Measurements from ENCODE around the gene IZUMO1. TPM values are rescaled to one million over a fixed set of nuclear protein-coding genes. Genes with fewer than 3 reads are reported as not detected.
"Not testable (repeated sequence)": the region's sequence is repeated elsewhere in the genome, so short reads cannot be mapped to it uniquely, and the experiment has no call there.

The IZUMO1 gene
- total RNA-seq, 1 experiment from 2014 or later, result not detected

DNA sequence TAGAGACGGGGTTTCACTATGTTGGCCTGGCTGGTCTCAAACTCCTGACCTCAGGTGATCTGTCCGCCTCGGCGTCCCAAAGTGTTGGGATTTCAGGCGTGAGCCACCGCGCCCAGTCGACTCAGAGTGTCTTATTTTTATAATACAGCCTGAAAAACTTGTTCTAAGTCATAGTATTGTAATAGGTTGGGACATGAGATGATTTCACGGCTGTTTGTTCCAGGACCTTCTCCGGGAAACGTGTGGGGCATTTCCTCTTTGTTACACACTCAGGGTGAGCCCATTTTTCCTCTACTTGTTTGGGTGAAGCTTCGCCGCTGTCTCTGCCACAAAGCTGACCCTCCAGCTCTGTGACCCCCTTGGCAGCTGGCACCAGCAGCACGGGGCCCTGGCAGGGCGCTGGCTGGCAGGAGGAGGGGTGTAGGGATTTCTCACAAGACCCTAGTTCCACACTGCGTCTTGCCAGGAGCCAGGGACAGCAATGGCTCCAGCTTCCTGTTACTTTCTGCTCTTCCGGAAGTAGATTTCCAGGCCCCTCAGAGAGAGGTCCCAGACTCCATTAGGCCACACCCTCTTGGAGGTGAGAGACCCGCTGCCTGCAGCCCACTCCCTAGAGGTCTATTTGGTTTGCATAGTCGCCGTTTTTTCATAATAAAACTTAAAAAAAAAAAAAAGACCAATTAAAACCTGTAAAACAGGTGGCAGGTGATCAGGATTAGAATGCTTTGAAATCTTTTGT, 24.2 kb upstream of the IZUMO1 start:
- POLR2A ChIA-PET (ENCODE audit: low non-redundant PET), result no interaction called here
- intact Hi-C loops (cut with micrococcal nuclease; ENCODE audit: unreplicated experiment), result no loop called here

DNA sequence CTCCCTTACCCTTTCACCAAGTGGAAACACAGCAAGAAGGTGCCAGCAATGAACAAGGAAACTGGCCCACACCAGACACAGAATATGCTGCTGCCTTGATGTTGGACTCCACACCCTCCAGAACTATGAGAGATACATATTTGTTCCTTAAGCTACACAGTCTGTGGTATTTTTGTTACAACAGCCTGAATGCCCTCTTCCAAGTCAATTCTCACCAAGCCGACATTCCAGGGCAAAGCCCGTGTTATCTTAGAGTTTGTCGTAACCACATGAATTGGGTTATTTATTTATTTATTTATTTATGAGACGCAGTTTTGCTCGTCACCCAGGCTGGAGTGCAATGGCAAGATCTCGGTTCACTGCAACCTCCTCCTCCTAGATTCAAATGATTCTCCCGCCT, 23.6 kb upstream of the IZUMO1 start:
- no peak for TF ChIP-seq EZH2 (IDR thresholded peaks at IDR 0.05; ENCODE audit: borderline replicate concordance, low read depth, low read length, poor library complexity, severe bottlenecking)
- TF ChIP-seq, protein P1, sequence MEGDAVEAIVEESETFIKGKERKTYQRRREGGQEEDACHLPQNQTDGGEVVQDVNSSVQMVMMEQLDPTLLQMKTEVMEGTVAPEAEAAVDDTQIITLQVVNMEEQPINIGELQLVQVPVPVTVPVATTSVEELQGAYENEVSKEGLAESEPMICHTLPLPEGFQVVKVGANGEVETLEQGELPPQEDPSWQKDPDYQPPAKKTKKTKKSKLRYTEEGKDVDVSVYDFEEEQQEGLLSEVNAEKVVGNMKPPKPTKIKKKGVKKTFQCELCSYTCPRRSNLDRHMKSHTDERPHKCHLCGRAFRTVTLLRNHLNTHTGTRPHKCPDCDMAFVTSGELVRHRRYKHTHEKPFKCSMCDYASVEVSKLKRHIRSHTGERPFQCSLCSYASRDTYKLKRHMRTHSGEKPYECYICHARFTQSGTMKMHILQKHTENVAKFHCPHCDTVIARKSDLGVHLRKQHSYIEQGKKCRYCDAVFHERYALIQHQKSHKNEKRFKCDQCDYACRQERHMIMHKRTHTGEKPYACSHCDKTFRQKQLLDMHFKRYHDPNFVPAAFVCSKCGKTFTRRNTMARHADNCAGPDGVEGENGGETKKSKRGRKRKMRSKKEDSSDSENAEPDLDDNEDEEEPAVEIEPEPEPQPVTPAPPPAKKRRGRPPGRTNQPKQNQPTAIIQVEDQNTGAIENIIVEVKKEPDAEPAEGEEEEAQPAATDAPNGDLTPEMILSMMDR (conservative IDR thresholded peaks at IDR 0.05; ENCODE audit: low read depth, low read length), result no peak
- H3K27ac ChIP-seq (ENCODE audit: low read depth, low read length, poor library complexity, severe bottlenecking), result no peak overlapping the region
- no peaks in the 10 kb centered on the region for H3K9me3 ChIP-seq (ENCODE audit: low read depth, low read length, poor library complexity, severe bottlenecking)
- POLR2A ChIA-PET (ENCODE audit: low non-redundant PET), result no interaction called here
- CTCF ChIA-PET, result no interaction called here
- H3K36me3 ChIP-seq (ENCODE audit: insufficient read depth, low read length, poor library complexity, severe bottlenecking), result no peaks in the 10 kb centered on the region
- no TSS peak for BruUV-seq (replicated peaks)
- H3K27me3 ChIP-seq (replicated peaks; ENCODE audit: insufficient read depth, low read depth, low read length, poor library complexity), result no peaks in the 10 kb centered on the region
- no peak for DNase-seq (ENCODE audit: low spot score)
- no peaks in the 10 kb centered on the region for H3K4me1 ChIP-seq (ENCODE audit: insufficient read depth, low read length, poor library complexity, severe bottlenecking)
- intact Hi-C loops (cut with micrococcal nuclease; ENCODE audit: unreplicated experiment), result no loop called here
- no peak overlapping the region for H3K4me3 ChIP-seq (ENCODE audit: low read depth, low read length, poor library complexity, severe bottlenecking)

More for the DNA sequence above, 24.2 kb upstream of the IZUMO1 start:
- no peaks in the 10 kb centered on the region for H3K27me3 ChIP-seq (replicated peaks; ENCODE audit: insufficient read depth, low read depth, low read length, poor library complexity)
- no TSS peak for BruUV-seq (replicated peaks)
- H3K9me3 ChIP-seq (ENCODE audit: low read depth, low read length, poor library complexity, severe bottlenecking), result no peaks in the 10 kb centered on the region
- no peak overlapping the region for H3K27ac ChIP-seq (ENCODE audit: low read depth, low read length, poor library complexity, severe bottlenecking)
- no peak overlapping the region for H3K4me3 ChIP-seq (ENCODE audit: low read depth, low read length, poor library complexity, severe bottlenecking)
- CTCF ChIA-PET, result no interaction called here
- no peaks in the 10 kb centered on the region for H3K4me1 ChIP-seq (ENCODE audit: insufficient read depth, low read length, poor library complexity, severe bottlenecking)
- no peak for TF ChIP-seq EZH2 (IDR thresholded peaks at IDR 0.05; ENCODE audit: borderline replicate concordance, low read depth, low read length, poor library complexity, severe bottlenecking)
- DNase-seq (ENCODE audit: low spot score), result no peak
- H3K36me3 ChIP-seq (ENCODE audit: insufficient read depth, low read length, poor library complexity, severe bottlenecking), result no peaks in the 10 kb centered on the region

DNA sequence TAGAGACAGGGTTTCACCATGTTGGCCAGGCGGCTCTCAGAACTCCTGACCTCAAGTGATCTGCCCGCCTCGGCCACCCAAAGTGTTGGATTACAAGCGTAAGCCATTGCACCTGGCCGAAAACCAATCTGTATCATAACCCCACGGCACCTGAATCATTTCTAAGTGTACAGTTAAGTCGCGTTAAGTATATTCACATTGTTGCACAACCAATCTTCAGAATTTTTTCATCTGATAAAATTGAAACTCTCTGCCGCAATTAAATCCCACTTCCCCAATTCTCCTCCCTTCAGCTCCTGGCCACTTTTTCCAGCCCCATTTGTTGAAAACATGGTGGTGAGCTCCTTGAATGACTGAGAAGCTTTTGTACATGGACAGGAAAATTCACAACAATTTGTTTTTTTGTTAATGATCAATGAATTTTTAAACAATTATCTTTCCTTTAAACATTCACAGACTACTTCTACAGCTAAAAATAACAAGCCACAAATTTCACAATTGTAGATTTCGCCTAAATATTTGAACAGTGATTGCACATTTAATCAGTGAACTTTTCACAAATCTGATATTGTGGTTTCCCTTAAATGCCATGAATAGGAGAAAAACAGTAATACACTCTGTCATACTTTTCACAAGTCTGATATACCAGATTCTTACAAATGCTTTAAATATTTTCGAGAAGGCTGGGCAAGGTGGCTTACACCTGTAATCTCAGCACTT, 22.4 kb upstream of the IZUMO1 start:
- ChIA-PET POLR2A (ENCODE audit: low non-redundant PET) (no interaction called here), CTCF (no interaction called here)
- Histone ChIP-seq H3K4me3 (ENCODE audit: low read depth, low read length, poor library complexity, severe bottlenecking) (no peak overlapping the region), H3K27me3 (replicated peaks; ENCODE audit: insufficient read depth, low read depth, low read length, poor library complexity) (no peaks in the 10 kb centered on the region), H3K4me1 (ENCODE audit: insufficient read depth, low read length, poor library complexity, severe bottlenecking) (no peaks in the 10 kb centered on the region), H3K36me3 (ENCODE audit: insufficient read depth, low read length, poor library complexity, severe bottlenecking) (no peaks in the 10 kb centered on the region), H3K9me3 (ENCODE audit: low read depth, low read length, poor library complexity, severe bottlenecking) (no peaks in the 10 kb centered on the region), H3K27ac (ENCODE audit: low read depth, low read length, poor library complexity, severe bottlenecking) (no peak overlapping the region)
- intact Hi-C loops (cut with micrococcal nuclease; ENCODE audit: unreplicated experiment), result no loop called here
- no TSS peak for BruUV-seq (replicated peaks)
- TF ChIP-seq, protein P1 (conservative IDR thresholded peaks at IDR 0.05; ENCODE audit: low read depth, low read length), result no peak
- TF ChIP-seq EZH2 (IDR thresholded peaks at IDR 0.05; ENCODE audit: borderline replicate concordance, low read depth, low read length, poor library complexity, severe bottlenecking), result no peak
- no peak for DNase-seq (ENCODE audit: low spot score)

DNA sequence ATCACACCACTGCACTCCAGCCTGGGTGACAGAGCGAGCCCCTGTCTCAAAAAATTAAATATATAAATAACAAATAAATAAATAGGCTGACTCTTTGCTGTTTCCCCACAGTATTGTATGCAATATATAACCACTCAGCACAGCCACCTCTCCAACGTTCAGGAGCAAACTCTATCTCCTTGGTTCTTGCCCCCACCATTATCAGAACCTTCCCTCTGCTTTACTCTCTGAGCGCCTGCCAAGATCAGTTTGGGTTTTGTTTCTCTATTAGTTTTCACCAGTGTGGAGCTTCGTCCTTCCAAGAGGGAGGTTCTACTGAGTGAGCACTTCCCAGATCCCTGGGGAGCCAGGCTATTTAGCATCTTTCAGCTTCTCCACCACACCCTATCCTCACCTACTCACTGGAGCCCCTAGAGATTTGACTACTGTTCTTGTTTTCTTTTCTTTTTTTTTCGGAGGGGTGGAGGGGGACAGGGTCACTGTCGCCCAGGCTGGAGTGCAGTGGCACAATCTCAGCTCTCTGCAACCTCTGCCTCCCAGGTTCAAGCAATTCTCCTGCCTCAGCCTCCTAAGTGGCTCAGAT, 21.6 kb upstream of the IZUMO1 start:
- BruUV-seq (replicated peaks), result not testable (repeated sequence)

DNA sequence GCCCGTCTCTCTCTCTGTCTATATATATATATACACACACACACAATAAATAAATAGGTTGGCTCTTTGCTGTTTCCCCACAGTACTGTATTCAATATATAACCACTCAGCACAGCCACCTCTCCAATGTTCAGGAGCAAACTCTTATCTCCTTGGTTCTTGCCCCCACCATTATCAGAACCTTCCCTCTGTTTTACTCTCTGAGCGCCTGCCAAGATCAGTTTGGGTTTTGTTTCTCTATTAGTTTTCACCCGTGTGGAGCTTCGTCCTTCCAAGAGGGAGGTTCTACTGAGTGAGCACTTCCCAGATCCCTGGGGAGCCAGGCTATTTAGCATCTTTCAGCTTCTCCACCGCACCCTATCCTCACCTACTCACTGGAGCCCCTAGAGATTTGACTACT, 19.1 kb upstream of the IZUMO1 start:
- H3K36me3 ChIP-seq (ENCODE audit: insufficient read depth, low read length, poor library complexity, severe bottlenecking); H3K4me3 ChIP-seq (ENCODE audit: low read depth, low read length, poor library complexity, severe bottlenecking); H3K9me3 ChIP-seq (ENCODE audit: low read depth, low read length, poor library complexity, severe bottlenecking); BruUV-seq (replicated peaks); POLR2A ChIA-PET (ENCODE audit: low non-redundant PET); H3K4me1 ChIP-seq (ENCODE audit: insufficient read depth, low read length, poor library complexity, severe bottlenecking); DNase-seq (ENCODE audit: low spot score); H3K27ac ChIP-seq (ENCODE audit: low read depth, low read length, poor library complexity, severe bottlenecking); CTCF ChIA-PET; intact Hi-C loops (cut with micrococcal nuclease; ENCODE audit: unreplicated experiment); H3K27me3 ChIP-seq (replicated peaks; ENCODE audit: insufficient read depth, low read depth, low read length, poor library complexity): not testable (repeated sequence)

More for the DNA sequence above, 21.6 kb upstream of the IZUMO1 start:
- intact Hi-C loops (cut with micrococcal nuclease; ENCODE audit: unreplicated experiment); H3K4me1 ChIP-seq (ENCODE audit: insufficient read depth, low read length, poor library complexity, severe bottlenecking); H3K9me3 ChIP-seq (ENCODE audit: low read depth, low read length, poor library complexity, severe bottlenecking); POLR2A ChIA-PET (ENCODE audit: low non-redundant PET); DNase-seq (ENCODE audit: low spot score); H3K4me3 ChIP-seq (ENCODE audit: low read depth, low read length, poor library complexity, severe bottlenecking); H3K27ac ChIP-seq (ENCODE audit: low read depth, low read length, poor library complexity, severe bottlenecking); H3K36me3 ChIP-seq (ENCODE audit: insufficient read depth, low read length, poor library complexity, severe bottlenecking); H3K27me3 ChIP-seq (replicated peaks; ENCODE audit: insufficient read depth, low read depth, low read length, poor library complexity); CTCF ChIA-PET: not testable (repeated sequence)
